ENCODE measurements around the gene VWA3A.
"Not testable (repeated sequence)": the region's sequence is repeated elsewhere in the genome, so short reads cannot be mapped to it uniquely, and the experiment has no call there.

VWA3A gene

DNA sequence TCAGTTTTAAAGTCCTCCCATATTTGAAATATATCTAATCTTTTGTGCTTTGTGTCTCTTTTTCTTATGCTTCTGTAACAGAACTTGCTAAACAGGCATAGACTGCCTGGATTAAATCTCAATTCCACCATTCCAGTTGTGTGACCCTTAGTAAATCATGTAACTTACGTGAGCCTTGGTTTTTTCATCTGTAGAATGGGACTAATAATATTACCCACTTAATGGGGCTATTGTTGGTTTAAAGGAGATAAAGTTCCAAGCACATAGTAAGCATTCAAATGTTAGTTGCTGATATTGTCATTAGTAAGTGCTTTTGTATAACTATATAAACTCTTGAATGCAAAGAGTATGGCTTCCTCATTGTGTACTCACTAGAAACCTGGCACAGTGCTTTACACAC is 5.9 kb upstream of the VWA3A start:
- no peak for DNase-seq (ENCODE audit: low read depth)

DNA sequence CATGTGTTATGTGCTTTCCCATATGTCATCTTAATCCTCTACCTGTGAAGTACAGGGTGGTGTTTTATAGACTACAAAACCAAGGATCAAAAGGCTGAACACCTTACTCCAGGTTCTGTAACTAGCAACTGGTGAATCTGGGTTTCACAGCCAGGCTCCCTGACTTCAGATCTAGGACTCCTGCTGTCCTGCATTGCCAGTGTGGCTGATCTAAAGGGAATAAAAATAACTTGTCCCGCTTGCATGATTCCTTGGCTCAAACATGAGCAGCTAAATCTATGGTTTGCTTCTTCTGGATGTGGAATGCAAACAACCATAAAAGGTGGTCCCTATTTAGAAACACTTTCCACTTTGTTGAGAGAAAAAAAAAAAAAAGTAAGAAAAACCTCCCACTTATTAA is 3.7 kb upstream of the VWA3A start:
- no peak for DNase-seq (ENCODE audit: low read depth)

DNA sequence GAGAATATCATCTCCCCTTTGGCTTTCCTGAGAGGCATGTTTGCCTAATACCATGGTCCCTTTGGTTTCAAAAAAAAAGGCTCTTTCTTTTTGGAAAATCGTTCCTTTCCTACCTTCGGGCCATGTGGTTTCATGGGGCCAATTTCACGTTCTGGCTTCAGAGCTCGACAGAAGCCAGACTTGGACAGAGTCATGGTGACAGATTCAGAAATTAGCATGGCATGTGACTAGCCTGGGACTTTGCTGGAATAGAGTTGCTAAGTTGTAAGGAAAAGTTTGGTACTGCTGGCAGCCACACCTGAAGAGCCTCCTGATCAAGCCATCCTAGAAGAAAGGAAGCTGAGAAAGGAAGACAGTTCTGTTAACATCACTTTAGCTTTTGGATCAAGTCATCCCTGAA is 2.4 kb upstream of the VWA3A start:
- DNase-seq (ENCODE audit: low read depth), result no peak

DNA sequence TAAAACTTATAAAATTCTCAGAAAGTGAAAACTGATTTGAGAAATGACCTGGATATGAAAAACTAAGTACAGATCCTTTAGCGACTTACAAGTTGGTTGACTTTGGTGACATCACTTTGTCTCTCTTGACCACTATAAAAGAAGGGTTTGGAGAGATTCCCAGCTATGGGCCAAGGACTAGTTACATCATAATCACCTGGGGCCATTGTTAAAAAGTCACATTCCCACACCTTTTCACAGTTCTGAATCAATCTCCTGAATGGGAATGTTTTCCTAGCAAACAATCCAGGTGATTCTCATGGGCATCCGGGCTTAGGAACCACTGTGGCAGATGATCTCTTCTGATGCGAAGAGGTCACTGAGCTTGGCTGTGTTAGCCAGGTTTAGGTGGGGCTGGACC is 620 bp upstream of the VWA3A start:
- DNase-seq (ENCODE audit: low read depth), result no peak

DNA sequence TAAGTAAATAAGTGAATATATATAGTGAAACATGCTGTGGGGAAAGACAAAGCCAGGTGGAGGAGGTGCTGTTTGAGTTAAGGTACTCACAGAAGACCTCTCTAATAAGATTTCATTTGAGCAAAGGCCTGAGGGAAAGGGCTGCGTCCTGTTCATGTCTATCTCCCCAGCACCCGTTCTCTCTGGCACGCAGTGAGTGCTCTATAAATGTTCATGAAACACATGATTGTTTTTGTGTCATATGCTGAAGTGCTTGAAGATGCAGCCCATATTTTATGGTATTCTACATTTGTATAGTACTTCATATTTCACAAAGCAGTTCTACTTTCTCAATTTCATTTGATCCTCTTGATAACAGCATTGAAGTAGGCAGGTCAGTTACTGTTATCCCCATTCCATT is 990 bp downstream of the VWA3A start:
- DNase-seq (ENCODE audit: low read depth), result no peak

DNA sequence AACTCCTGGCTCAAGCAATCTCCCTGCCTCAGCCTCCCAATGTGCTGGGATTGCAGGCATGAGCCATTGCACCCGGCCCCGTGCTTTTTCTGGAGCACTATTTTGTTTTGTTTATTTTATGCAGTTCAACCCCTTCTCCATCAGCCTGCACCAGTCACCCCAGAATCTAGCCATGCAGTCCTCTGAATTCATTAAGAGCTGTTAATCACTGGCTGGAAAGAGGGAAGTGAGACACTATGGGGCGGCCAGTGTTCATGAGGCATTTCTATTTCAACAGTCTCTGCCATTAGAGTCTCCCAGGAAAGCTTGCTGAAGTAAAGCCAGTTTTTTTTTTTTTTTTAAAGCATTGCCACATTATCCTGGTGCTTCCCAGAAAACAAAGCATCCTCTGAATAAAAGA is 1.7 kb downstream of the VWA3A start:
- no peak for DNase-seq (ENCODE audit: low read depth)

DNA sequence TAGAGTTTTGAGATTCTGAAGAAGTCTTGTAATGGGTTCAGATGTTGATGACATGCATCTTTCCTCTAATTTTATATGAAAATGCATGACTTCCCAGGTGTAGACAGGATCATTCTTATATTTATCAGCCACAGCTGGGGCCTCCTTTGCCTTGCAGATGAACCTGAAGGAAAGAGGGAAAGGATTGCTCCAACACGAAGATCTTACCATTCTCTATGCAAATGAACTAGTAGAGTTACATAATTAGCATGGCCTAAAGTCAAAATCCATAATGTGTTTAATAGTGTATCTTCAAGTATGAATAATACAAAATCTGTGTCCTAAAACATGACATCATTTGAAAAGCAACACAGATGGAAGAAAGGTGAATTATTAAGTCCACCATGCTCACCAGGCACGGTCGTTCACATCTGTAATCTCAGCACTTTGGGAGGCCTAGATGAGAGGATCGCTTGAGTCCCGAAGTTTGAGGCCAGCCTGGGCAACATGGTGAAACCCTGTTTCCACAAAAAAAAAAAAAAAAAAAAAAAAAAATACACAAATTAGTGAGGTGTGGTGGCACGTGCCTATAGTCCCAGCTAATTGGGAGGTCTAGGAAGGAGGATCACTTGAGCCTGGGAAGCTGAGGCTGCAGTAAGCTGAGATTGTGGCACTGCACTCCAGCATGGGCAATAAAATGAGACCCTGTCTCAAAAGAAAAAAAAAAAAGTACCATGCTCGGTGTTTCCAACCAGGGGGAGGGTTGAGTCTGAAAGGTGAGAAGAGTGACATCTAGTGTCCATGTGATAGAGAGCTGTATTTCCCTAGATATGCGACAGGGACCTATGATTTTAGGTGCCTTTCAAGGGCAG is 6.3 kb downstream of the VWA3A start:
- DNase-seq (ENCODE audit: low read depth), result no peak

DNA sequence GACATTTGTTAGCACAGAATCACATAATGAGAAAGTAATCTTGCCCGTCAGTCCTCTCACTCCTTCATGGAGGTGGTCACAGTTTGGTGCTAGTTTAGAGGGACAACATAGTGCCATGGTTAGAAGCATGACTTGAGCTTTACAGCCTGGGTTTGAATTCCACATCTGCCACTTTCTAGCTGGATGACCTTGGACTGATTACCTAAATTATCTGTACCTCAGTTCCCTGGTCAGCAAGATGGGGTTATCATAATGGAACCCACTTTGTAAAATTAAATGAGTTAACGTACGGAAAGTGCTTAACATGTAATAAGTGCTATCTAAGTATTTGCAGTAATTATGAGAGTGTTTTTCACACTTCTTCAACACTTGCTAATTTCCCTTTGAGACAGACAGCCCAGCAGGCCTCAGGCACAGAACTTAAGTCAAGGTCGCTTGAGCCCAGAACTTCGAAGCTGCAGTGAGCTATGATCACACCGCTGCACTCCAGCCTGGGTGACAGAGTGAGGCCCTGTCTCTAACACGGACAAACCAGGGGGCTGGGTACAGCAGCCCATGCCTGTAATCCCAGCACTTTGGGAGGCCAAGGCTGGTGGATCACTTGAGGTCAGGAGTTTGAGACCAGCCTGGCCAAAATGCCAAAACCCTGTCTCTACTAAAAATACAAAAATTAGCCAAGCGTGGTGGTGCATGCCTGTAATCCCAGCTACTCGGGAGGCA is 7.1 kb downstream of the VWA3A start:
- DNase-seq (ENCODE audit: low read depth), result no peak

DNA sequence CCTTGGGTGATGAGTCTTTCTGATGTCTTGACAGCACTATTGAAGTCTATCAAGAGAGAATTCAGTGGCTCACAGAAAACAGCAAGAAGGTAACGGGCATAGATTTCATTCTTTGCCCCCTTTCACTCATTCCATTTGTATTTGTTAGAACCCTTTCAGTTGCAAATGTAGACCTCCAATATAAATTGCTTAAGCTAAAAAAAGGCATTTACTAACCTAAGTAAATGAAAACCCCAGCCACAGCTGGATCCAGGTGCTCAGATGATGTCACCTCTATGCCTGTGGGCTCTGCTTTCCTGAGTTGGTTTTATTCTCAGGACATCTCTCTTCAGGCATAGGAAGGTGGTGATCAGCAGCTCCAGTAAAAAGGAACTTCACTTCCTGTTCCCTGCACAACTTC is 11.1 kb downstream of the VWA3A start:
- DNase-seq (ENCODE audit: low read depth), result no peak

DNA sequence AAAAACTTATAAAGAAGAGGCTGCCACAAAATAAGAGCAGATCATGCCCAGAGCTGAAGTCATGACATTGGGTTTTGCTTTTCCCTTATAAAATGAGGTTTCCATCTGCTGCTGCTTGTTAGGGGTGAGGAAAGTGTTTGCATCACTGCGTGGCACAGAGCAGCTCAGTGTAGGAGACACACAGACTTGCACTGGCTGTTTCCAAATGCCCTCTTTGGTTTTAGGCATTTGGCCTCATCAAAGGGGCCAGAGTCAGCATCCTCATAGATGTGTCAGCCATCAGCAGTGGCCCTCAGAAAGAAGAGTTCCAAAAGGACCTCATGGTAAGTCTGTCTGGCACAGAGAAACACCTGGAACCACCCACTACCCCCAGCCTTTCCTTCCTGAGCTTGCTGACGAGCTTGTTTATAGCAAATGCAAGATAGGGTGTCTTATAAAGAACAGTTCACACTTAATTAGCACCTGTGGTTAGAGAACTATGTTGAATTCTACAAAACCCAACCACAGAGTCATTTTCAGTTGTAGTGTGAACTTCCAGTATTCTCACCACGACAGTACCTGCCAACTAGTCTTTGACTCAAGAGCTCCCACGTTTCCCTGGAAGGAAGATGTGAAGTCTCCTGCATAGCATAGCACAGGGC is 17.0 kb downstream of the VWA3A start:
- no peak for DNase-seq (ENCODE audit: low read depth)

DNA sequence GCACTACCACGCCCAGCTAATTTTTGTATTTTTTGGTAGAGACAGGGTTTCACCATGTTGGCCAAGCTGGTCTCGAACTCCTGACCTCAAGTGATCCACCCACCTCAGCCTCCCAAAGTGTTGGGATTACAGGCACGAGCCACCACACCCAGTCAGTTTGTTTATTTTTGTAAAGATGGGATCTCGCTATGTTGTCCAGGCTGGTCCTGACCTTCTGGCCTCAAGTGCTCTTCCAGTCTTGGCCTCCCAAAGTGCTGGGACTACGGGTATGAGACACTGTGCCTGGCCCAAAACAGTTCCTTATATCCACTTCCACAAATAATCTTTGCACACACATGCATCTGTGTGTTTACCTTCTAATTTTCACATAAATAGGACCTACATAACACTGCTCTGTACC is 19.3 kb downstream of the VWA3A start:
- DNase-seq (ENCODE audit: low read depth), result not testable (repeated sequence)

DNA sequence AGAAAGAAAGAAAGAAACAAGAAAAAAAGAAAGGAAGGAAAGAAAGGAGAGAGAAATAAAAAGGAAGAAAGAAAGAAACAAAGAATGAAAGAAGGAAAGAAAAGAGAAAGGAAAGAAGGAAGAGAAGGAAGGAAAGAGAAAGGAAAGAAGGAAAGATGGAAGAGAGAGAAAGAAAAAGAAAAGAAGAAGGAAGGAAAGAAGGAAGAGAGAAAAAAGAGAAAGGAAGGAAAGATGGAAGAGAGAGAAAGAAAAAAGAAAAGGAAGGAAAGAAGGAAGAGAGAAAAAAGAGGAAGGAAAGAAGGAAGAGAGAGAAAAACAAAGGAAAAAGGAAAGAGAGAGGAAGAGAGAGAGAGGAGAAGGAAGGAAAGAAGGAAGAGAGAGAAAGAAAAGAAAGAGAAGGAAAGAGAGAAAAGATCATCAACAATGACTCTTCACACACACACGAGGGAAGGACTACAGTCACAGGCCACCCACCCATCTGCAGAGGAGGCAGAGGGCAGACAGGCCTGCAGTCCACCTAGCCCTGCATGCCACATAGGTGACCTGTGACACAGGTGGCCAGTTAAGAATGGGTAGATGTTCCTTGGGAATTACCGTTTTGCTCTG is 23.9 kb downstream of the VWA3A start:
- no peak for DNase-seq (ENCODE audit: low read depth)

DNA sequence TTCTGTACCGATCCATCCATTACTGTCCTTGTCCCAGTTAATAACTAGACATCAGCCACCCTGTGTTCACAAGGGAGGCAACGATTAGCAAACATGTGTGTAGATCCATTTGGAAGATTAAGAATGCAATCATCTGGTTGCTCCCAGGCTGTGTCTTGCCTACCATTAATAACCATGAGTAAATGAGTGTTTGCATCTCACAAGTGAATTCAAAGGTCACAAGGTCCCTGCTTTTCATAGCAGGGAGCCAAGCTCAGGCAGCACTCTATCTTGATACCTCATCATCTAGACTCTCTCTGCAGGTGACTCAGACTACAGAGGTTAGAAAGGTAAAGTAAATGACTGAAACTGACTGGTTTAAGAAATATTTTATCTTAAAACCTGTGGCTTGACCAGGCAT is 25.3 kb downstream of the VWA3A start:
- DNase-seq (ENCODE audit: low read depth), result no peak

DNA sequence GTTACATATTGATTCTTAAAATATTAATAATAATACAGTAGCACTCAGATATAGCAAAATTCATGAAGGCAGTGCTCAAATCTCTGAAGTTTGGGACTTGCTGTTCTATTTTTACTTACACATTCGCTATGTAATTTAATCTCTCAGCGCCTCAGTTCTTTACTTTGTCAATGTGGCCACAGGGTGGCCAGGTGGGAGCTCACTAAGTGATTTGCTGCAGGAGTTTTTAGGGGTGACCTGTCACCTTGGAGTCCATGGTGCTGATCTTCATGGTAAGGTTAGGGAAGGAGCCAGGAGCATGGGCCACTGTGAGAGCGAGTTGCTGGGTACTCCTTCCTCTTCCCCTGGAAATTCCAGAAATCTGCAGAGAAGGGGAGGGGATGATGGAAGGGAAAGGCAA is 28.1 kb downstream of the VWA3A start:
- DNase-seq (ENCODE audit: low read depth), result no peak

DNA sequence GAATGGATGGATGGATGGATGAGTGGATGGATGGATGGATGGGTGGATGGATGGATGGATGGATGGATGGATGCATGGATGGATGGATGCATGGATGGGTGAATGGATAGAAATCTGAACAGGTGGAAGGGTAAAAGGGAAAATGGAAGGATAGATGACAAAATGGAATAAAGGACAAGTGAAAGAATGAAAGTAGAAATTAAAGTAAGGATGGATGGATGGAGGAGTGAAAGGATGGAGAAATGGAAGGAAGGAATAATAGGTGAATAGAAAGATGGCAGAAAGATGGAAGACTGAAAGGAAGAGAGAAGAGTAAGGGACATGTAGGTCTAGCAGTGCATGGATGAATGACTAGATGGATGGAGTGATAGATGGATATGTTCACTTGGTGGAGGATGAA is 29.9 kb downstream of the VWA3A start:
- no peak for DNase-seq (ENCODE audit: low read depth)

DNA sequence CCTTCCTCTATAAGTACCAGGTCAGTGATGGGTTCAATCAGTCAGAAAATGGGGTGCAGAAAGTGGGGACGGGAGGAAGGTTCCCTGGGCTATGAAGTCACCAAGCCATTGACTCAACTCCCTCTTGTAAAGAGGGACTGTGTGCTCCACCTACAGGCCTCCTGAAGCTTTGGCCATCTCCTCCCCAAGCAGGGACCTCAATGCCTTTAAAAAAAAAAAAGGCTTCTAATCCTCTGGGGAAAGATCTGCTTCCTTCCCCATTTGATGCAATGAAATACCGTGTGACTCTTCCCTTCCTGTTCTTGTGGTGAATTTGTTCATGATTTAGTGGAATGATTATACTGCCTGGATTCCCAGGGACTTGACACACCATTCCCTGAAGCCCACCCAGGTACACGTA is 30.8 kb downstream of the VWA3A start:
- DNase-seq (ENCODE audit: low read depth), result no peak

DNA sequence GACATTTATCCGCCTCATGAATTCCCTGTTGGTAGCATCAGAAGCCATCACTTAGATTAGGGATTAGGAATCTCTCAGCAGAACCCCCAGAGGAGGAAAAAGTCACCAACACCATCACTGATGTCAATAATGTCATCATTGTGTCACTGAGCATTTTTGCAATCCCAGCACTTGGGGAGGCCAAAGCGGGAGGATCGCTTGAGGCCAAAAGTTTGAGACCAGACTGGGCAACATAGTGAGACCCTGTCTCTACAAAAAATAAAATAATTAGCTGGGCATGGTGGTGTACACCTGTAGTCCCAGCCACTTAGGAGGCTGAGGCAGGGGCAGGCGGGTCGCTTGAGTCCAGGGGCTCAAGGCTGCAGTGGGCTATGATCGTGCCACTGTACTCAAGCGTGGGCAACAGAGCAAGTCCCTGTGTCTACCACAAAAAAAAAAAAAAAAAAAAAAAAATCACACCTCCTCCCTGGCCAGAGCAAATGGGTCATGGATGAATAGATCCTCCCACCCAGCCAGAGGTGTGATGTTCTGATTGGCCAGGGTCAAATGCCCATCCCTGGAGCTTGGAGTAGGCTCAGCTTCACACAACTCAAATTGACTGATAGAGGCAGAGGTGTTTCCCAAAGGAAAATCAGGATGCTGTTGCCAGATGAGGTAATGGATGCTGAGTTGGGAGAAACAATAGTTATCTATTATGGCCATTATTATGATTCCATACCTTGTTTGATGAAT is 31.6 kb downstream of the VWA3A start:
- no peak for DNase-seq (ENCODE audit: low read depth)

DNA sequence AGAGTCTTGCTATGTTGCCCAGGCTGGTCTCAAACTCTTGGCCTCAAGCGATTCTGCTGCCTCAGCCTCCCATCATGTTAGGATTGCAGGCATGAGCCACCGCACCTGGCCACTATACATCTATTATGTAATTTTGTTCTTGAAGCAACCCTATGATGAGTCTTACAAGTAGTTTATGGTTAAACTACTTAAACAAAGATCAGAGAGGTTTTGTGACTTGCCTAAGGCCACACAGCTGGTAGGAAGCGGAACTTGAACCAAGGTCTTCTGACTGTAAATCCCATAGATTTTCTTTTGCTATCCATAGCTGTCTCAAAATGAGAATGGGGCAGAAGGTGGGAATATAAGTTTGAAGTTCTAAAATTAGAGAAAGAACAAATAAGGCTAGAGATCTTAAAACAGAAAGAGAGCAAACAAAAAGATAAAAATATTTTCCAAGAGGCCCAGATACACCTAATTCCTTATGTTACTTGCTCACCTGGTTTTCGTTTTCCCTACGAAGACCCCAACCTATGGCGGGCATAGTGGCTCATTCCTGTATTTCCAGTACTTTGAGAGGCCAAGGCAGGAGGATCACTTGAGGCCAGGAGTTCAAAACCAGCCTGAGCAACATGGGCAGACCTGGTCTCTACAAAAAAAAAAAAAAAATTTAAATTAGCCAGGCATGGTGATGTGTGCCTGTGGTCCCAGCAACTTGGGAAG is 32.4 kb downstream of the VWA3A start:
- no peak for DNase-seq (ENCODE audit: low read depth)

DNA sequence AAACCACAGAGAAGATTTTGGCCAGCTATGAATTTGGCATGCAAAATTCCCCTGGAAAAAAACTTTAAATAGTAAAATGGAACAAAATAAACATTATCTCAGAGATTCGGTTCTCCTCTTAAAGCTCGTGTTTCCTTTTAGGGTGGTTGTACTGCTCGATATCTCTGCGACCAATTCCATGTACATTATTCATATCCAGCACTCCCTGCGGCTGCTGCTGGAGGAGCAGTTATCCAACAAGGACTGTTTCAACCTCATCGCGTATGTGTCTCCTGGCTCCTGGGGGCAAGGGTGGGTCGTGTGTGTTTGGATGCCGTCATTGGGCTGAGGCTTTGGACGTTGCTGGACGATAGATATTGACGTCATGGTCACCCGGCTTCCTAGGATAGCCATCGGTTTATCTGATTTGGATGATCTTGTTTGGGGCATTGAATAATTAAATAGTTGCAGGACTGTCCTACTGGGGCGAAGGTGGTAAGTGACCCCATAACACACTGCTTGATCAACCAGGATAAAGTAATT is 33.8 kb downstream of the VWA3A start:
- no peak for DNase-seq (ENCODE audit: low read depth)

DNA sequence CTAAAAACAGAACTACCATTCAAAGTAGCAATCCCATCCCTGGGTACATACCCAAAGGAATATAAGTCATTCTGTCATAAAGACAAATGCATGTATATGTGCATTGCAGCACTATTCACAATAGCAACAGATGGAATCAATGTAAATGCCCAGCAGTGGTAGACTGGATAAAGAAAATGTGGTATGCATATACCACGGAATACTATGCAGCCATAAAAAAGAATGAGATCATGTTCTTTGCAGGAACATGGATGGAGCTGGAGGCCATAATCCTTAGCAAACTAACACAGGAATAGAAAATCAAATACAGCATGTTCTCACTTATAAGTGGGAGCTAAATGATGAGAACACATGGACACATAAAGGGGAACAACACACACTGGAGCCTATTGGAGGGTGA is 36.2 kb downstream of the VWA3A start:
- not testable (repeated sequence) for DNase-seq (ENCODE audit: low read depth)

DNA sequence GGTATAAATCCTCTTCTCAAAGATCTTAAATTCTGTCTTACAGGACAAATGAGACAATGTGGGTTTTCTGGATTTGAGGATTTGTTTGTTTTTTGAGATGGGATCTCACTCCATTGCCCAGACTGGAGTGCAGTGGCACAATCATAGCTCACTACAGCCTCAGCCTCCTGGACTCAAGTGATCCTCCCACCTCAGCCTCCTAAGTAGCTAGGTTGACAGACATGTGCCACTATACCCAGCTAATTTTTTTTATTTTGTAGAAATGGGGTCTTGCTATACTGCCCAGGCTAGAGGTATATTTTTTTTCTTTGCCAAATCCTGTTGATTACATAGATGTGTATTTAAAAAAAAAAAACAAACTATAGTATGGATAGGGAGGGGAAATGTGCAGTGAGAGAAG is 38.2 kb downstream of the VWA3A start:
- DNase-seq (ENCODE audit: low read depth), result no peak
